AG08395 (cell line): ENCODE results near the gene SPATA31C1.
"Not testable (repeated sequence)": the region's sequence is repeated elsewhere in the genome, so short reads cannot be mapped to it uniquely, and the experiment has no call there.

Experiments used
- DNase-seq: peaks from one replicate; pipeline ENCODE4 v3.0.0; 2012; ENCODE audit warnings: mixed read lengths, low spot score

SPATA31C1 gene

DNA sequence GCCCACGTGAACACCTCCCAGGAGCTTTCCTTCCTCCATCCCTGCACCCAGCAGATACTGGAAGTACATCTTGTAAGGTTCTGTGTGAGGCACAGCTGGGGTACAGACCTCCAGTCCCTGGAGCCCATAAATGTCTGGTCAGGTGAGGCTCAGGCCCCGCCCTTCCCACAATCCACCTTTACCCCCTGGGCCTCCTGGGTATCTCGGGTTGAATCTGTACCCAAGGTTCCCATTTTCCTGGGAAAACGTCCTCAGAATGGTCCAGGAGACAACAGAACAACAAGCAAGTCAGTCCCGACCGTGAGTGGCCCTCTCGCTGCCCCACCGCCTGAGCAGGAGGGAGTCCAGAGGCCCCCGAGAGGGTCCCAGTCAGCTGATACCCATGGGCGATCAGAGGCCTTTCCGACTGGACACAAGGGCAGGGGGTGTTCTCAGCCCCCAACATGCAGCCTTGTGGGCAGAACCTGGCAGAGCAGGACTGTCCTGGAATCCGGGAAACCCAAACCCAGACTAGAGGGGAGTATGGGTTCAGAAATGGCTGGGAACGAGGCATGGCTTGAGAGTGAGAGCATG lies 30.7 kb upstream of the SPATA31C1 start:
- no peak for DNase-seq

DNA sequence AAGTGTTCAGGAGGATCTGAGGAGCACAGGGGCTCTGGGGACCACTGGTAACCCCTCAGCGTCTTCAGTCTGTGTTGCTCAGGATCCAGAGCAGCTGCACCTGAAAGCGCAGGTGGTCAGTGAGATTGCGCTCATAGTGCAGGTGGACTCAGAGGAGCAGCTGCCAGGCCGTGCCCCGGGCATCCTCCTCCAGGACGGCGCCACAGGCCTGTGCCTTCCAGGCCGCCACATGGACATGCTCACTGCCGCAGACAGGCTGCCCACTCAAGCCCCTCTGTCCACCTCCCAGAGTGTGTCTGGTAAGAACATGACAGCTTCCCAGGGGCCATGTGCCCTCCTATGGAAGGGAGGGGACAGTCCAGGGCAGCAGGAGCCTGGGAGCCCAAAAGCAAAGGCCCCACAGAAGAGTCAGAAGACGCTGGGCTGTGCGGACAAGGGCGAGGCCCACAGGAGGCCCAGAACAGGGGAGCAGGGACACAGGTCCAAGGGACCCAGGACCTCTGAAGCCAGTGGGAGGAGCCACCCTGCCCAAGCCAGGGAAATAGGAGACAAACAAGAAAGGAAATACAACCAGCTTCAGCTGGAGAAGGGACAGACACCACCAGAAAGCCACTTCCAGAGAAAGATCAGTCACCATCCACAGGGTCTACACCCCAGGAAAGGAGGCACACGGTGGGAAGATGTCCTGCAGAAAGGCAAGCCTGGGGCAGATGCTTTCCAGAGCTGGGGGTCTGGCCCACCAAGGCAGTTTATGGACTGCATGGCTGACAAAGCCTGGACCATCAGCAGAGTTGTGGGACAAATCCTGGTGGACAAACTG lies 29.9 kb upstream of the SPATA31C1 start:
- no peak for DNase-seq

DNA sequence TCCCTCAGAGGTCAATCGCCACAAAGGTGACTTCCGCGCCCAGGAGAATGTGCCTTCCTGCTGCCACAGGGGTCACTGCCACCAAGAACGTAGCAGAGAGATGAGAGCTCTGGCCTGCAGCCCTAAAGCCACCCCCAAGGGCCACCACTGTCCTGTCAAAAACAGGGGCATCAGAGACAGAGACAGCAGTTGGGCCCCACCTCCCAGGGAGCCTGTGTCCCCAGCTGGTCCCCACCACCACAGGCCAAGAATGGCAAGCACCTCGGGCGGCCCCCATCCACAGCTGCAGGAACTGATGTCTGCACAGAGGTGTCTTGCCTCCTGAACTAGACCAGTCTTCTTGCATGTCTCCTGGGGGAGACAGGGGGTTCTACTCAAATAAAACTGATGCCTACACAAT lies 29.3 kb upstream of the SPATA31C1 start:
- DNase-seq, result no peak

DNA sequence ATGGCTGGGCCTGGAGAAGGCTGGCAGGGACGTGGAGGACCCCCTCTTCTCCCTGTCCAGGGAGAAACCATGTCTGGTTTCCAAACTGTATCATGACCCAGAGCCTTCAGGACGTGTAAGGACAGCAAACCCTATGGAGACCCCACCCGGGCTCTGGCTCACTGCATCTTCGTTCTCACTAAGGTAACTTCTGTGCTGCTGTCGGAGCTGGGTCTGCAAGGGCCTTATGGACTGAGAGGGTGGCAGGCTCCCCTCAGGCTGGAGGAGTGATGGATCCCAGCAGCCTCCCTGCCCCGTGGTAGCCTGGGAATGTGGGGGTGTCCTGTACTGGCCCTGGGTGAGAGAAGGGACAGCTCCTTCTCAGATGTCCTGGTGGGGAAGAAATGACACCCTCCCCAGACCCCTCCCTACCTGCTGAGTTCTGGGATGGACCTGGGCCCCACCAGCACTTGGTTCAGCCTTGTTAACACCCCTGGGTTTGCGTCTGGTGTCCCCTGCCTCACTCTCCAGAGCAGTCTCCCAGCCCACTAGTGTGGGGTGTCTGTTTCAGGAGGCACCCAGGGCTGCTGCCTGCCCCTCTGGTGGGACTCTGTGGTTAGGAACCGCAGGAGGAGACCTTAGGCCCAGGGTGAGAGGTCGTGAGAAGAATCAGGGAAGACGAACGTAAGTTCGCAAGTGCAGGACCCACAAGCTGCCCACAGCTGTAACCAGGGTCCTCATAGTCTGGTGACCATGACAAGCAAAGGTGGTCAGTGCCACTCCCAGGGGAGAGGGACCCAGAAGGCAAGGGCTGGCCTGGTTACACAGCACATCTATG lies 28.5 kb upstream of the SPATA31C1 start:
- DNase-seq, result no peak

DNA sequence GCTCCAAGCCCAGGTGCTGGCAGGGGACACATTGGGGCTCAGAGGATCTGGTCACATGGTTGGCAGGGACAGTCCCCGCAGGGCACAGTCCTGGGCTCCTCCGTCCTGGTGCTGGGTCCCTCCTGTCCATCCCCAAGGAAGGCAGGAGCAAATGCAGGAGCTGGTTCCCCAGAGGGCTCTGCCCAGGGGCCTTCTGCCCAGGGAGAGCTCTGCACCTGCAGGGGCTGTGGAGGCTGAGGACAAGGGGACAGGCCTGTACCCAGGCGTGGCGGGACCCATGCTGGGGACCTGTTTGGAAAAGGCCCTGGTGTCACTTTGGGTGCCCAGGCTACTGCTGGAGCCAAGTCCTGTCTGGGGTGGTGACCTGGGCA lies 27.9 kb upstream of the SPATA31C1 start:
- DNase-seq, result no peak

DNA sequence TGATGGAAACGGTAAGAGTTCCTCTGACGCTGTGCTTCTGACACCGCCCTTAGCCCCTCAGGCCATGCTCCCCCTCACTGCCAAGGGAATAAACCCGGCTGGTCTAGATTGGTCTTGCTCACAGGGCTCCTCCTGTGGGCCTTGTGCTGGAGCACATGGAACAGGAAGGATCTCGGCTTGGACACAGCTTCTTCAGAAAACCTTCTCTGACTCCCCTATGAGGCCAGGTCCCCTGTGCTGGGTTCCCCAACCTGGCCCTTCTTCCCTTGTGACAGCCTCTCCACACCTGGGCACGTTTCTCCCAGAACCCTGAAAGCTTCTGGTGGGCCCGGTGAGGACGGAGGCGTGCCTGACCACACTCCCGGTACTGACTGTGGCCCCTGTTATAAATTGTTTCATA lies 26.9 kb upstream of the SPATA31C1 start:
- no peak for DNase-seq

DNA sequence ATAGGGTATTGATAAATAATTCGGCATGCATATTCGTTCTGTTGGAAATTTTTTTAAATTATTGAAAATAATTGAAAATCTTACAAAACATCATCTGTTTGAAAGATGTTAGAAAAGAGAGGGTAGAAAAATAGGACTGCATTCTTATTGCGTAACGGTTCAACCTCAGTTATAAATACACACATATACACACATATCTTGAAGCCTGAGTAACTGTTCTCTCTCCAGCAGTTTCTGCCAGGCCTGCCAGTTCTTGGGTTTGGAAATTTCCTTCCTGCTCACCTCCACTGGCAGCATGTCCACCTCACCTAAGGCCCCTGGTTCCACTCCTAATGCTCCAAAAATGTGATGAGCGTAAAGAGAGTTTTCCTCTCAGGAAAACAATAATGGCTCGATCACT lies 26.0 kb upstream of the SPATA31C1 start:
- no peak for DNase-seq

DNA sequence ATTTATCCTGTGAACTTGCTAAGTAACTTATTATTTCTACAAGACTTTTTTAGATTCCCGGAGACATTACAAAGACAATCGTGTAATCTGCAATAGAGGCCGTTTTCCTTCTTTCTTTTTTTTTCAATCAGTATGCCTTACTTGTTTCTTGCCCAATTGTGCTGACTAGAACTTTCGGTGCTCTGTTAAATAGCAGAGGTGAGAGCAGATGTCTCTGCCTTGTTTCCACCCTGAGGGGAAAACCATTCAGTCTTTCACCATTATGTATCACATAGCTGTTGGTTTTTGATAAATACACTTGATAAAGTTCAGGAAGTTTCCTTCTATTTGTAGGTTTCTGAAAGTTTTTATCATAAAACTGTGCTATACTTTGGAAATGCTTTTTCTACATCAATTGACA lies 24.8 kb upstream of the SPATA31C1 start:
- DNase-seq, result no peak

DNA sequence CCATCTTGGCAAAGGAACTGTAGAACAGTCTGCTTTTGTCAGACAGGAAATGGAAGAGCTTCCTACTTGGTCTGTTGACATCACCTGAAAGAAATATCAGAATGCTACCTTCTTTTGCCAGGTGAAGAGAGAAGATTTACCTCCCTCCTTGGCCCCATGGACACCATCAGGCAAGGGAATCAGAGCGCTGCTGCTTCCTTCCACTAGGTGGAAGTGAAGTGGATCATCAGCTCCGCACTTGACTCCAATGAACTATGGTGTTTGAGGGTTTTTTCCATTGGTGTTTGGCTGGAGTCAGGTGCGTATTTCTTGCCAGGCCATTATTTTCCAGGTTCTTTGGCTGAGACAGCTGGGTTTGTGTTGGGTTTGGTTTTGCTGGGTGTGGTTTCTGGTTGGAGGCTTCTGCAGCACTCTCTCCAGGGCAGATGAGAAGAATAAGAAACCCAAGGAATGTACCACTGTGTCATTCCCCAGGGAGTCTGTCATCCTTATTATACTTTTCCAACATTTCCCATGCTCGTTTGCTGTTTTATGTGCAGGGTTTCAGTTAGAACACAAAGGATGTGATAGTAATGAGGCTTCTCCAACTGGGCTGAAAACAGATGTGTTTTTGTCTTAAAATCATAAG lies 22.6 kb upstream of the SPATA31C1 start:
- DNase-seq, result peak; percentile 10

DNA sequence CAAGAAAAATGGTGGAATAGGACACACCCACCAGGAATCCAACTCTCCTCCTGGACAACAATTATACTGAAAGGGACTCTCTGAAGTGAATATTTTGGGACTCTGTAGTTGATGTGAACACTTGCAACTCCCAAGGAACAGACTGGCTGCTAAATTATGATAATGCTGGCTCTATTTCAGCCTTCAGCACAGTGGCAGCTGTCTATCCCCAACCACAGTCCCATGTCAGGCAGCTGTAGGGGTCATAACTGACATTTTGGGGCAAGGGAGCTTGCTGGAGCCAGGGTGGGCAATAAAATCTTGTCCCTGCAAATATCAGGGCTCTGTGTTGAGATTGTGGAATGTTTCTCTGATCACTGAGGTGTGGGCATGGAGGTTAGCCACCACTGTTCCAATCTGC lies 20.9 kb upstream of the SPATA31C1 start:
- no peak for DNase-seq

DNA sequence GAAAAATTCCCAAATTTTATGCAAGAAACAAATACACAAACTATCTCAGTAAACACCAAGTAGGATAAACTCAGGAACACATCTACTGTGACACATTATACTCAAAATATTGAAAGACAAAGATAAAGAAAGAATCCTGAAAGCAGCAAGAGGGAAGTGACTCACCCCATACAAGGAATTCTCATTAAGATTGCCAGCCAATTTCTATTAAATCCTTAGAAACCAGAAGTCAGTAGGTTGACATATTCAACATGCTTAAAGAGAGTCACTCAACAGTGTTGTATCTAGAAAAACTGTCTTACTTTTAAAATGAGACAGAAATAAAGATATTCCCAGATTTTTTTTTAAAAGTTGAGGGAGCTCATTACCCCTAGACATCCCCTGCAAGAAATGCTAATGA lies 19.6 kb upstream of the SPATA31C1 start:
- DNase-seq, result peak; percentile 35

DNA sequence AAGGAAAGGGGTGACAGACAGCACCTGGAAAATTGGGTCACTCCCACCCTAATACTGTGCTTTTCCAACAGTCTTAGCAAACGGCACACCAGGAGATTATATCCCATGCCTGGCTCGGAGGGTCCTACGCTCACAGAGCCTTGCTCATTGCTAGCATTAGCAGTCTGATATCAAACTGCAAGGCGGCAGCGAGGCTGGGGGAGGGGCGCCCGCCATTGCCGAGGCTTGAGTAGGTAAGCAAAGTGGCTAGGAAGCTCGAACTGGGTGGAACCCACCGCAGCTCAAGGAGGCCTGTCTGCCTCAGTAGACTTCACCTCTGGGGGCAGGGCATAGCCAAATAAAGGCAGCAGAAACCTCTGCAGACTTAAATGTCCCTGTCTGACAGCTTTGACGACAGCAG lies 15.4 kb upstream of the SPATA31C1 start:
- not testable (repeated sequence) for DNase-seq

DNA sequence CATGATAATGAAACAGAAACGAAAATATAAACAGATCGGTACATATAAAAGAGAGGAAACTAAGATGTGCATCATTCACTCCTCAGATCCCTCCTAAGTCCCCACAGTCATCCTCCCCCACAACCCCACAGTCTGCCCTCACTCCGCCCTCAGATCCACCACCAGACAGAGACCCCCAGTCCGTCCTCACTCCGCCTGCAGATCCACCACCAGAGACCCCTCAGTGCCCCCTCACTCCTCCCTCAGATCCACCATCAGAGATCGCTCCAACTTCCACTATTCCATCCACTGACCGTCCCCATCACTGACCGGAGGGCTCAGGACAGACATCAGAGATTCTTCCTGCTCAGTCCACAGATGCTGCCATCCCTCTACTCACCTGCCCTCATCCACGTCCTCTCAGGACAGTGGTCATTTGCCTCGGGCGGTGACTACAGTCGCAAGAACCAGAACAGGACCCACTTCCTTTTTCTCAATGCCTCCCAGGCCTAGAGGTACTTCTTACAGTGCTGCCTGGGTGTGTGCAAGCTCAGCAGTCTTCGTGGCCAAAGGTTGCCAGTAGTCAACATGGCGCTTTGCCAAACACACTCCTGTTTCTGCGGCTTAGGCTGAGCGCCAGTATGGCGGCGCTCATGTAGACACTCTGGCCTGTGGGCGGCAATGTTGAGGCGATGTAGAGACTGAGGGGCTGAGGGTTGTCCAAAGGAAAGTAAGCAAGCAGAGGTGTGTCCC lies 8.3 kb upstream of the SPATA31C1 start:
- DNase-seq, result no peak

DNA sequence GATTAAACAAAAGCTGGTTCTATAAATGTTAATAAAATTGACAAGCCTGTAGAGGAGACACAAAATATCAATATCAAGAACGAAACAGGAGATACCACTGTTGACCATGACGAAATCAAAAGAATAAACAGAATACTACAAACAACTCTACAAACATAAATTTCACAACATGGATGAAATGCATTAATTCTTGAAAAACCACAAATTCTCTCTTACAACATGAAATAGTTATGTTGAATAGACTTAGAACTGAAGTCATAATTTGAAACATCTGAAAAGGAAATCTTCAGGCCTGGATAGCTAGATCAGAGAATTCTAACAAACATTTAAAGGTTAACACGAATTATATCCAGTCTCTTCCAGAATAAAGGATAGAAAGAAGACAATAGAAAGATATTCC lies 6.9 kb upstream of the SPATA31C1 start:
- peak; percentile 53 for DNase-seq

DNA sequence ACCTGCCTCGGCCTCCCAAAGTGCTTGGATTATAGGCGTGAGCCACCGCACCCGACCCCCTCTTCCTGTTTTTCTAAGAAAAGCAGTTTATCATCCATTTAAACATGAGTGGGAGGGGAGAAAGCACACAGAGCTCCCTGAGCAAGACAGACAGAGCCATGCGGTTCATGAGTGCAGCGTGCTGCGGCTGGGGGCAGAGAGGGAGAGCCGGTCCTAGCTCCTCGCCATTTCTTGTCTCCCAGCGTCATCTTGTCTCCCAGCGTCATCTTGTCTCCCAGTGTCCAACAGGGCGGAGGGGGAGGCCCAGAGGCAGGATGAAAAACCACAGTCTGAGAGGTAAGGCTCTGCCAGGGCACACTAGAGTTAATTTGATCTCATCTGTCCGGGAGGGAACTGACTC lies 1.3 kb downstream of the SPATA31C1 start:
- not testable (repeated sequence) for DNase-seq

DNA sequence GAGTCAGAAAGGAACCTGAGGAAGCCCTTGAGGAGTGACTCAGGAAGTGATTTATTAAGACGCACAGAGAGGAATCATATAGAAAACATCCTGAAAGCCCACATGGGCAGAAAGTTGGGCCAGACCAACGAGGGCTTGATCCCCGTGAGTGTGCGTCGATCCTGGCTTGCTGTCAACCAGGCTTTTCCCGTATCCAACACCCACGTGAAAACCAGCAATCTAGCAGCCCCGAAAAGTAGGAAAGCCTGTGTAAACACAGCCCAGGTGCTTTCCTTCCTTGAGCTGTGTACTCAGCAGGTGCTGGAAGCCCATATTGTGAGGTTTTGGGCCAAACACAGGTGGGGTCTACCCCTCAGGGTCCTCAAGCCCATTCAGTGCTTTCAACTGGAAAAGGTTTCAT lies 3.8 kb downstream of the SPATA31C1 start:
- DNase-seq, result not testable (repeated sequence)

DNA sequence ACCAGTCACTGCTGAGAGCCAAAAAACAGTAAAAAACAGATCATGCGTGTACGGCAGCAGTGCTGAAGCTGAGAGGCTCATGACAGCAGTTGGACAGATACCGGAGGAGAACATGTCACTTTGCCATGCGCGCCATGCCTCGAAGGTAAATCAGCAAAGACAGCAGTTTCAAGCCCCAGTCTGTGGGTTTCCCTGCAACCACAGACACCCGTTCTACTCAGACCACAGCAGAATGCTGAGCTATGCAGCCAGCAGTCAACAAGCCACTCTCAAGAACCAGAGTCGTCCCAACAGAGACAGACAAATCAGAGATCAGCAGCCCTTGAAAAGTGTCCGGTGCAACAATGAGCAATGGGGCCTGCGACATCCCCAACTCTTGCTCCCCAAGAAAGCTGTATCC lies 5.2 kb downstream of the SPATA31C1 start:
- DNase-seq, result not testable (repeated sequence)

DNA sequence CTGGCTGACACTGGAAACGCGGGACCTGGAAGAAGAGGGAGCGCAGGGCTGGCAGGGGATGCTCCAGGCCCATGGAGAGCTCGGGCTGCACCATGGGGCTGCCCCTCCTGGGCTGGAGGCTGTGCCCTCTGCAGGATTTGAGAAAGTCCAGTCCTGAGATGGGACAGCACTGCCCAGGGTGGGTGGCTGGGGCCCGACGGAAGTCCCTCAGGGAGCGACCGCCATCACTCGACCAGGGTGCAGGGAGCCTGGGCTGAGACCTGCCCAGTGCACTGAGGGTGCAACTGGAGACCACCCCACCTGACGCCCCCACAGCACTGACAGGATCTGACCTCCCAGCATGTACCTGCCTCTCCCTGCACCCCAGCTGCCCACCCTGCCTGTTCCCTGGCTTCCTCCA lies 7.1 kb downstream of the SPATA31C1 start:
- not testable (repeated sequence) for DNase-seq

DNA sequence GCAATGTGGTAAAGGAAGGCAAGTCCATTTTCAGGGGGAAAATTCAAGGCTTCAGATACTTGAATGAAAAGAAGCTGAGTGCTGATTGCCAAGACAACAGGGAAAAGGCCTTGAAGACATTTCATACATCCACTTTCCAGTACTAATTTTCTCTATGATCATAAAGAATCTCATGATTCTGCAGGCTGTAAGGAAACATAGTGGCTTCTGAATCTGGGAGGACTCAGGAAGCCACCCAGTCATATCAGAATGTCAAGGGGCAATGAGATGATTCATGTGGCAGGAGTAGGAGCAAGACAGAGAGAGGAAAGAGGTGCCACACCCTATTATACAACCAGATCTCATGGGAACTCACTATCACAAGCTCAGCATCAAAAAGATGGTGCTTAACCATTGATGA lies 11.4 kb downstream of the SPATA31C1 start:
- not testable (repeated sequence) for DNase-seq

DNA sequence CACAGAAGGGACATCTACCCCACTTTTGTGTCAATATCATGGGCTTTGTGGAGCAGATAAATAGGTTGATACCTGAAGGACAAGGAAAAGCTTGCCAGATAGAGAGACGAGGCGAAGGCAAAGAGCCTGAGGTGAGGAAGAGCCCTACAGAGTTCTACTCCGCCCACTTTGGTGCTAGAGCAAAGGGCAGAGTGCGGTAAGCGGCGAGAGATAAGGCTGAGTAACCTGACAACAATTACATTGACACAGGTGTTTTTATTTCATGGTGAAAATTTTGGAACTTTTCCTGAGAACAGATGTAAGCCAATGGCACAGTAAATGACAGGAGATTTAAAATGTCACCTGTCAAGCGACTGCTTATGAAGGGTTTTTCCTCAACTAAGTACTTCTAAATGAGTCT lies 16.7 kb downstream of the SPATA31C1 start:
- not testable (repeated sequence) for DNase-seq

DNA sequence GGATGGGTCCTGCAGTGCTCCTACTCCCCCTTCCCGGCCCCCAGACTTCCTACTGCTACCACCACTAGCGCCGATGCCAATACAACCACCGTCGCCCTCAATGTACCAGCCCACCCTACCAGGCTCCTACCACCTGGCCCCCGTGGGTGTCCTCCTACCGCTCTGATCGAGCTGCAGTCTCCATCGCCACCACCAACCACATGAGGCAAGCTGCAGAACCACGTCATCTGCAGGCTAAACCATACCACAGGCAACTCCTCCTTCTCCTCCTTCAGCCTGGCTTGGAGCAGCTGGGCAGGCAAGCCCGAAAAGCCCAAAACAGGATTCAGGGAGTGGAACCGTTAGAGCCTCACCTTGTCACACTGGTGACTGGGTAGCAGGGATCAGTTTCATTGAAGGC lies 19.6 kb downstream of the SPATA31C1 start:
- not testable (repeated sequence) for DNase-seq

DNA sequence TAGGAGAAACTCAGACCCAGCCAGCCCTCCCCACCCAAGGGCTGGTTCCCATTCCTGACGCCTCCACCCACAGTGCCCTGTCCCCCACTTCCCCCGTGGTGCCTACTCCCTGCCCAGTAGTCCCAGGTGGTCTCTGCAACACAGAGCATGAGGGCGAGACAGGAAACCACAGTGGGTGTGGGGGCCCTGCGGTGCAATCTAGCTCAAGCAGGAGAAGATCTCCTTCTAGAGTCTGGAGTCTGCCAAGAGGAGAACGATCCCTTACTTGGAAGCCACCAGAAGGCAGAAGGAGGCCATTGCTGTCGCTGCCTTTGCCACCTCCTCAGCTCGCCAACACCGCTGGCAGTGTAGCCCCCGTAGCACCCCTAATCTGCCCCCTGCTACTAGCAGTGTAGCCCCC lies 20.2 kb downstream of the SPATA31C1 start:
- DNase-seq, result not testable (repeated sequence)
